Measurements from ENCODE around the gene FGD4.

The FGD4 gene

GRCh38 chr12:32366714-32367113, 32.6 kb upstream of the FGD4 start:
- Histone ChIP-seq H3K4me1 (ENCODE audit: insufficient read depth, low read length, poor library complexity, severe bottlenecking) (no peaks in the 10 kb centered on the region), H3K36me3 (ENCODE audit: insufficient read depth, low read length) (no peaks in the 10 kb centered on the region), H3K9me3 (ENCODE audit: insufficient read depth, low read depth, low read length) (no peaks in the 10 kb centered on the region), H3K4me3 (ENCODE audit: low read length, poor library complexity, severe bottlenecking) (no peak overlapping the region), H2AFZ (ENCODE audit: low read length) (no peak overlapping the region), H4K20me1 (ENCODE audit: insufficient read depth, low read length, poor library complexity, severe bottlenecking) (no peaks in the 10 kb centered on the region), H3F3A (ENCODE audit: low read depth) (no peaks in the 10 kb centered on the region), H3K79me2 (ENCODE audit: insufficient read depth, low read length) (no peaks in the 10 kb centered on the region), H3K4me2 (ENCODE audit: low read depth, low read length, poor library complexity, severe bottlenecking) (no peak overlapping the region), H3K9ac (ENCODE audit: low read depth, low read length, poor library complexity, severe bottlenecking) (no peak overlapping the region), H3K9me2 (replicated peaks; ENCODE audit: low read depth, low read length) (no peaks in the 10 kb centered on the region), H3K27me3 (ENCODE audit: insufficient read depth, low read length, poor library complexity, severe bottlenecking) (no peaks in the 10 kb centered on the region)
- no peak for TF ChIP-seq CTCF (conservative IDR thresholded peaks at IDR 0.05; ENCODE audit: low read length)
- TF ChIP-seq EZH2phosphoT487 (IDR thresholded peaks at IDR 0.05; ENCODE audit: borderline replicate concordance) = no peak

GRCh38 chr12:32367381-32367780, 32.0 kb upstream of the FGD4 start:
- Histone ChIP-seq H3K4me2 (ENCODE audit: low read depth, low read length, poor library complexity, severe bottlenecking) (no peak overlapping the region), H3K36me3 (ENCODE audit: insufficient read depth, low read length) (no peaks in the 10 kb centered on the region), H4K20me1 (ENCODE audit: insufficient read depth, low read length, poor library complexity, severe bottlenecking) (no peaks in the 10 kb centered on the region), H3K9me3 (ENCODE audit: insufficient read depth, low read depth, low read length) (no peaks in the 10 kb centered on the region), H3K27me3 (ENCODE audit: insufficient read depth, low read length, poor library complexity, severe bottlenecking) (no peaks in the 10 kb centered on the region), H3K9ac (ENCODE audit: low read depth, low read length, poor library complexity, severe bottlenecking) (no peak overlapping the region), H2AFZ (ENCODE audit: low read length) (no peak overlapping the region), H3K4me3 (ENCODE audit: low read length, poor library complexity, severe bottlenecking) (no peak overlapping the region), H3K4me1 (ENCODE audit: insufficient read depth, low read length, poor library complexity, severe bottlenecking) (no peaks in the 10 kb centered on the region), H3K9me2 (replicated peaks; ENCODE audit: low read depth, low read length) (no peaks in the 10 kb centered on the region), H3F3A (ENCODE audit: low read depth) (no peaks in the 10 kb centered on the region), H3K79me2 (ENCODE audit: insufficient read depth, low read length) (no peaks in the 10 kb centered on the region)
- TF ChIP-seq CTCF (conservative IDR thresholded peaks at IDR 0.05; ENCODE audit: low read length) = no peak
- TF ChIP-seq EZH2phosphoT487 (IDR thresholded peaks at IDR 0.05; ENCODE audit: borderline replicate concordance) = no peak

- TF ChIP-seq CTCF (conservative IDR thresholded peaks at IDR 0.05; ENCODE audit: low read length) (no peak), EZH2phosphoT487 (IDR thresholded peaks at IDR 0.05; ENCODE audit: borderline replicate concordance) (no peak)
- no peaks in the 10 kb centered on the region for H3K36me3 ChIP-seq (ENCODE audit: insufficient read depth, low read length)
Observed at GRCh38 chr12:32369202-32369601, 30.2 kb upstream of the FGD4 start.

More at GRCh38 chr12:32369202-32369601, 30.2 kb upstream of the FGD4 start:
- H3K4me2 ChIP-seq (ENCODE audit: low read depth, low read length, poor library complexity, severe bottlenecking) = no peak overlapping the region
- no peak overlapping the region for H2AFZ ChIP-seq (ENCODE audit: low read length)
- no peaks in the 10 kb centered on the region for H3K27me3 ChIP-seq (ENCODE audit: insufficient read depth, low read length, poor library complexity, severe bottlenecking)
- no peaks in the 10 kb centered on the region for H3K4me1 ChIP-seq (ENCODE audit: insufficient read depth, low read length, poor library complexity, severe bottlenecking)
- H3K79me2 ChIP-seq (ENCODE audit: insufficient read depth, low read length) = no peaks in the 10 kb centered on the region
- no peak overlapping the region for H3K4me3 ChIP-seq (ENCODE audit: low read length, poor library complexity, severe bottlenecking)
- no peaks in the 10 kb centered on the region for H4K20me1 ChIP-seq (ENCODE audit: insufficient read depth, low read length, poor library complexity, severe bottlenecking)
- no peak overlapping the region for H3K9ac ChIP-seq (ENCODE audit: low read depth, low read length, poor library complexity, severe bottlenecking)
- H3F3A ChIP-seq (ENCODE audit: low read depth) = no peaks in the 10 kb centered on the region
- H3K9me3 ChIP-seq (ENCODE audit: insufficient read depth, low read depth, low read length) = no peaks in the 10 kb centered on the region
- no peaks in the 10 kb centered on the region for H3K9me2 ChIP-seq (replicated peaks; ENCODE audit: low read depth, low read length)
